H1 (cell line): ENCODE data around the gene CAMTA1. TPM values are rescaled to one million over a fixed set of nuclear protein-coding genes. Genes with fewer than 3 reads are reported as not detected.

ENCODE experiments used
- SP4 ChIP-seq: IDR thresholded peaks from 2 replicates; pipeline ENCODE4 v1.6.1; 2012; ENCODE audit warnings: low read length, inconsistent platforms
- polyA plus RNA-seq, 7 experiments: library from polyadenylated mRNA; depleted of rRNA in 3 of 7; stranded (reverse) in 5 of 7; unstranded in 2 of 7; fragments of >200 nt in 5 of 7; fragments of 200-250 nt in 2 of 7; gene quantifications; 1 replicate in 5 of 7; 2 replicates in 1 of 7; 4 replicates in 1 of 7; pipeline versions ENCODE4 v1.2.1 to v1.2.3, GENCODE V29; 2011 to 2013; ENCODE audit warnings: missing spikeins in 2 of 7, mixed read lengths in 2 of 7
- total RNA-seq: library from RNA; stranded (reverse); fragmentation: NEBNext Ultra II Directional; extraction: Animal tissue kit (Norgen Biotek cat#: 25700); gene quantifications from 2 replicates; pipeline ENCODE4 v1.2.1, GENCODE V29; 2021

Gene CAMTA1
- total and polyA plus RNA-seq, 2 of the 8 experiments (the other 6 are each of a cell fraction or from before 2014, with no cell fraction given) = 65.0 to 119 TPM

- no peak for TF ChIP-seq SP4
Measured at GRCh38 chr1:6922096-6922931, 137.1 kb downstream of the CAMTA1 start (continued).
